ENCODE data around the gene MKNK2. TPM values are rescaled to one million over a fixed set of nuclear protein-coding genes. Genes with fewer than 3 reads are reported as not detected.

MKNK2 gene
- total and polyA plus RNA-seq, 10 of the 15 experiments (the other 5 are each of a cell fraction or from before 2014, with no cell fraction given), result 9.6 to 365 (median 69.9) TPM

DNA sequence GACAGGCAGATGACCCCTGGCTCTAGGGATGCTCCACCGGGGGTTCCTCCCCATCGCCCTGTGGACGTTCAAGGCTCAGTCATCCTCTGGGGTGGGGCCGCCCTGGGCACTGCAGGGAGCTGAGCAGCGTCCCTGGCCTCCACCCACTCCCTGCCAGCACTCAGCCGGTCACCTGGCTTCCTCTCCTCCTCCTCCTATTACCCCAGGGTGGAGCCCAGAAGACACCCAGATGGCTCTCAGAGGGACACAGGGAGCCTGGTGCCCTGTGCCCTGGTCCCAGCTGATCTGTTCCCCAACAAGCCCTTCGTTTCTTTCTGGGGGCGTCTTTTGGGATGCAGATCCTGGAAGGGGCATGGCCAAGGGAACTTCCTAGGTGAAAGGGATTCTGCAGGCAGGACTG is 3.7 kb upstream of the MKNK2 start (continued):
- TF ChIP-seq, protein P1, sequence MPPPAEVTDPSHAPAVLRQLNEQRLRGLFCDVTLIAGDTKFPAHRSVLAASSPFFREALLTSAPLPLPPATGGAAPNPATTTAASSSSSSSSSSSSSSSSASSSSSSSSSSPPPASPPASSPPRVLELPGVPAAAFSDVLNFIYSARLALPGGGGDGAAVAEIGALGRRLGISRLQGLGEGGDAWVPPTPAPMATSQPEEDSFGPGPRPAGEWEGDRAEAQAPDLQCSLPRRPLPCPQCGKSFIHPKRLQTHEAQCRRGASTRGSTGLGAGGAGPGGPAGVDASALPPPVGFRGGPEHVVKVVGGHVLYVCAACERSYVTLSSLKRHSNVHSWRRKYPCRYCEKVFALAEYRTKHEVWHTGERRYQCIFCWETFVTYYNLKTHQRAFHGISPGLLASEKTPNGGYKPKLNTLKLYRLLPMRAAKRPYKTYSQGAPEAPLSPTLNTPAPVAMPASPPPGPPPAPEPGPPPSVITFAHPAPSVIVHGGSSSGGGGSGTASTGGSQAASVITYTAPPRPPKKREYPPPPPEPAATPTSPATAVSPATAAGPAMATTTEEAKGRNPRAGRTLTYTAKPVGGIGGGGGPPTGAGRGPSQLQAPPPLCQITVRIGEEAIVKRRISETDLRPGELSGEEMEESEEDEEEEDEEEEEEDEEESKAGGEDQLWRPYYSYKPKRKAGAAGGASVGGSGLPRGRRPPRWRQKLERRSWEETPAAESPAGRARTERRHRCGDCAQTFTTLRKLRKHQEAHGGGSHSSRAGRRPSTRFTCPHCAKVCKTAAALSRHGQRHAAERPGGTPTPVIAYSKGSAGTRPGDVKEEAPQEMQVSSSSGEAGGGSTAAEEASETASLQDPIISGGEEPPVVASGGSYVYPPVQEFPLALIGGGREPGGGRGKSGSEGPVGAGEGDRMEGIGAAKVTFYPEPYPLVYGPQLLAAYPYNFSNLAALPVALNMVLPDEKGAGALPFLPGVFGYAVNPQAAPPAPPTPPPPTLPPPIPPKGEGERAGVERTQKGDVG (CRISPR knock-in tag; IDR thresholded peaks at IDR 0.05), result no peak
- no peak for TF ChIP-seq JUNB (IDR thresholded peaks at IDR 0.05)
- TF ChIP-seq BRCA1 (IDR thresholded peaks at IDR 0.05; ENCODE audit: low read depth, low read length), result no peak
- TF ChIP-seq MEF2B (IDR thresholded peaks at IDR 0.05; ENCODE audit: partially characterized antibody, poor library complexity, severe bottlenecking), result no peak
- TF ChIP-seq EGR1 (IDR thresholded peaks at IDR 0.05; ENCODE audit: borderline replicate concordance in 1 of 2, low read depth in 2 of 2, low read length in 2 of 2), result peak in 1 of 2 experiments; percentile 64; a peak in 1 of 3 replicates
- TF ChIP-seq SIX5 (IDR thresholded peaks at IDR 0.05; ENCODE audit: low read depth, low read length, severe bottlenecking), result no peak
- TF ChIP-seq SREBF2 (IDR thresholded peaks at IDR 0.05; ENCODE audit: low read length), result no peak
- TF ChIP-seq TCF12 (IDR thresholded peaks at IDR 0.05; ENCODE audit: low read depth, low read length), result no peak
- TF ChIP-seq EED (IDR thresholded peaks at IDR 0.05; ENCODE audit: low read depth), result peak; percentile 14; the same call in 1 of the 2 replicates
- TF ChIP-seq, protein P2, sequence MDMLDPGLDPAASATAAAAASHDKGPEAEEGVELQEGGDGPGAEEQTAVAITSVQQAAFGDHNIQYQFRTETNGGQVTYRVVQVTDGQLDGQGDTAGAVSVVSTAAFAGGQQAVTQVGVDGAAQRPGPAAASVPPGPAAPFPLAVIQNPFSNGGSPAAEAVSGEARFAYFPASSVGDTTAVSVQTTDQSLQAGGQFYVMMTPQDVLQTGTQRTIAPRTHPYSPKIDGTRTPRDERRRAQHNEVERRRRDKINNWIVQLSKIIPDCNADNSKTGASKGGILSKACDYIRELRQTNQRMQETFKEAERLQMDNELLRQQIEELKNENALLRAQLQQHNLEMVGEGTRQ (IDR thresholded peaks at IDR 0.05; ENCODE audit: borderline replicate concordance, low read depth, low read length), result no peak
- no peak for TF ChIP-seq RELA (IDR thresholded peaks at IDR 0.05; ENCODE audit: borderline replicate concordance, partially characterized antibody)
- no peak for TF ChIP-seq EZH2 (IDR thresholded peaks at IDR 0.05; ENCODE audit: borderline replicate concordance, control insufficient read depth, low read depth, low read length)
- TF ChIP-seq ZNF384 (IDR thresholded peaks at IDR 0.05; ENCODE audit: borderline replicate concordance, low read depth, low read length), result peak; percentile 45
- peak; percentile 33; the same call in 1 of the 2 replicates for TF ChIP-seq LARP7 (IDR thresholded peaks at IDR 0.05)
- TF ChIP-seq CHD4 (IDR thresholded peaks at IDR 0.05), result no peak; the same call in 1 of the 2 replicates
